Erythroblast (primary cell): ENCODE measurements around the gene AJM1.

Experiments used
- GATA1 ChIP-seq: IDR thresholded peaks from 2 replicates; pipeline ENCODE4 v1.6.1; 2011; ENCODE audit warnings: low read depth, mild to moderate bottlenecking, control low read depth, low read length, moderate library complexity
- POLR2A ChIP-seq: IDR thresholded peaks from 2 replicates; pipeline ENCODE4 v1.6.1; 2011; ENCODE audit warnings: mild to moderate bottlenecking, low read length

GRCh38 chr9:136857166-136857565, 14.9 kb downstream of the AJM1 start:
- TF ChIP-seq POLR2A (no peak), GATA1 (no peak)
